Limb (tissue), 2 donors: ENCODE results near the gene TCAP.
"Not testable (repeated sequence)": the region's sequence is repeated elsewhere in the genome, so short reads cannot be mapped to it uniquely, and the experiment has no call there.

ENCODE experiments used
- DNase-seq, 2 donors: peaks; one replicate each; pipeline ENCODE4 v3.0.0-alpha.2; 2016; ENCODE audit errors: extremely low spot score in 2 of 2

Gene TCAP

DNA sequence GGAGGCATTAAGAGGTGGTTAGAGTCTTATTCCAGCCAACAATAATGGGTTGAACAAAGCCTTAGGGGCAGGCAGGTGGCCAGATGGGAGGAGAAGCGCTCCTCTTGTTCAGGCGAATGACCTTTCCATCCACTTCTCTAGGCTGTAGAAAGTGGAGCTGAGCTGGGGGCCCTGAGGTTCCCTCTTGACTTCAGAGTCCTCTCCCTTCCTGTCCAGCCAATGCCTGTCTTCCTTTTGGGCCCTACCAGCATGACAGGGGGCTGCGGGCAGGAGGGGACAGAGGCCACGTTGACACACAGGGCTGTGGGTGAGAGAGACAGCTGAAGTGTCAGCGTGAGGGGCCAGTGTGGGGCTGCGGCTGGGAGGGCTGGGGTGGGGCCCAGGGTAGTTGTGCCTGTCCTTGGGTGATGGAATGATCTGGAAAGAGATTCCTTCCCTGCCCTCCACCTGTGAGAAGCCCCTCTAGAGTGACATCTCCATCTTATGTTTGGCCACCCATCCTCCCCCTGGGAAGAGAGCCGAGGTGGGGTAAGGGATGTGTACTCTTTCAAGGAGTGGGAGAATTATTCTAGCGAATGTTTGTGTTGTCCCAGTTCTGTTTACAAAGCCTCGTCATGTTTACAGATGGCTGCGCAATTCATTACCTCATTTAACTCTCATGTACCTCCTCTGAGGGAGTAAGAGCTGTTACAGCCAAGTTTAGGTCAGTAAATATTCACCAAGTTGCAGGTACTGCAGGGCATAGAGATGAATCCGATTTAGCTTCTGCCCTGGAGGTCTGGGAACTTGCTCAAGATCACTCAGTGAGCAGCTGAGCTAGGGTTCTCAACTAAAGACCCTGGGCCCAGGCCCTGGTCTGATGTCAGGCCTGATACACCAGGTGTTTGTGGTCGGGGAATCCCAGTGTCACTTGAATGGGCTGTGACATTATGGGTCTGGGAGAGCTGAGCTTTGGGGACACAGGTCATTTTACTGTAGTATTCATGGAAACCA lies 38.0 kb downstream of the TCAP start:
- DNase-seq = no peak

DNA sequence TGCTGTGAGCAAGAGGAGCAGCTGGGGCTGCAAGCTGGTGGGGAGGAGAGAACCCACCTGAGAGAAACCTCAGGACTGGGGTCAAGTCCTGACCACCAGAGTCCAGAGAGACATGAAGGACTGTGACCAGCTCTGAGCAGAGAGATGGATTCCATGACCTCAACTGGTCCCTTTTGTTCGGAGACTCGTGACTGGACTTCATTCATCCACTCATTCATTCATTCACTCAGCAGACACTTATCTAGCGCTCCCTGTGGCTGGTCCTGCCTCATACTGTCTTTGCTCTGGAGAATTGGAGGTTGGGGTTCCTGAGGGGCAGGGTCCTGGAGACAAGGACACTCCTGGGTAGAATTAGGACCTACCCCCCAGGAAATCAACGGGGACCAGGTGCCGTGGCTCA lies 38.8 kb downstream of the TCAP start:
- DNase-seq = no peak

DNA sequence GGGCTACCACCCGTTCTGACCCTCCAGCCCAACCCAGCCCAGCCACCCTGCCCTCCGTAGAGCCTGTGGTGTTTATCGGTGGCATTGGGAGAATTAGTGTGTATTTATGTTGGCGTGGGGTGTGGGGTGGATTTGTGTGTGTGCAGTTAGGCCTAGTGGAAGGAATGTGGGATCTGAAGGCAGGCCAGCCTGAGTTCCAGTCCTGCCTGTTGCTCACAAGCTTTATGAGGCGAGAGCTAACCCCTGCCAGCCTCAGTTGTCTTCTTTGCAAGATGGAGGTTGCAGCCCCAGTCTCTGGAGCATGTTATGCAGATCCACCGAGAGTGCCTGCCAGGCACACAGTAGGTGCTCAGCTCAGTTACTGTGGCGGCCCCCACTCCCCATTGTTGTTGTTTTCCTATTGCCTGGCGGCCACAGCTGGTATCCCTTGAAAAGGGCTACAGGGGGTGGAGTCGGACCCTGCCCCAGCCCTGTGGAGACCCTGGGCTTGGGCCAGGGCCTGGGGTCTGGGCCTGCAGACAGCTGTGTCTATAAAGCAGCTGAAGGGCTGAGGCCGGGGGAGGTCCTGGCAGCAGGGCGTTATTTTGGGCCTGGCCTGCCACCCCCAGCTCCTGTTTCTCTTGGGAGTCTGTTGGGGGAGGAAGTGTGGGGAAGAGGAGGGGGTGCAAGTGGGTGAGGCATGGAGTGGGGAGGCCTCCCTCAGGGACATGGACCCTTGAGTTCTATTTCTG lies 39.8 kb downstream of the TCAP start:
- DNase-seq = peak in 1 of 2 donors; percentile 53

DNA sequence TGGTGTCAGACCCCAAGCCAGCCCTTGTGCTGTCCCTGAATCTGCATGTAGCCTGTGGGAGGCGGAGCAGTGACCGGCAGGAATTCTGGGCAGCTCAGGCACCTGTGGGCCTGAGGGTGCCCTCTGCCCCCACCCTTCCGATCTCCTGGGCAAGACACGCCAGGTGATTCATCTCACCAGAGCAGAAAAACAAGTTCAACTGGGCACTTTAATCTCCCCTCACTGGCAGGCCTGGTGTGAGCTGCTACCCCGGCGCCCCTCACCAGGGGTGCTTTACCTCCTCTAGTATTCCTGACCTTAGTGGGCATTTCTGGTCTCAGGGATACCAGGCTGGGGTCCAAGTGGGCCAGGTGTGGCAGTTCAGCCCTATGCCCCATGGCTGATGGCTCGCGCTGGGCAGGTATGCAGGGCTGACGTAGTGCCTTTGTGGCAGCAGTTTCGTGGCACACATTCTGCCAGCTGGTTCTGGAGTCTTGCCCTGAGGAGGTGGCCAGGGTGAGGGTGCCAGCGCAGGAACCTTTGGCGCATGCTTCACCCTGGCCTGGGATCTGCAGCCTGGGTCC lies 40.7 kb downstream of the TCAP start:
- no peak for DNase-seq

DNA sequence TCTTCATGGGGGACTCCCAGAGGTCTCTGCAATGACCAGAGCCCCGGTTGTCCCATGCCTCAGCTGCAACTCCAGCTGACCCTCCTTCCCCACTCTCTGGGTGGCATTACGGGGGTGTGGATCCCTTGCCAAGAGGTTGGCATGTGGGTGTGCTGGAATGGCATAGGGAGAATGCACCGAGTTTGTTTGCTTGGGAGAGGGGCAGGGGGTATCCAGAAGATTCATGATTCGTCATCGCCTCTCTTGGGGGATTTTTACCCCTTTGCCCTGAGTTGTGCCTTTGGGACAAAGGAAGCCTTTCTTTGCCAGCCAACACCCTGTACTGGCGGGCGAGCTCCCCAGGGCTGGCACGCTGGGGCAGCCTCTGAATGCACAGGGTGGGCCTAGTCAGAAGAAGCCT lies 41.2 kb downstream of the TCAP start:
- DNase-seq = no peak

DNA sequence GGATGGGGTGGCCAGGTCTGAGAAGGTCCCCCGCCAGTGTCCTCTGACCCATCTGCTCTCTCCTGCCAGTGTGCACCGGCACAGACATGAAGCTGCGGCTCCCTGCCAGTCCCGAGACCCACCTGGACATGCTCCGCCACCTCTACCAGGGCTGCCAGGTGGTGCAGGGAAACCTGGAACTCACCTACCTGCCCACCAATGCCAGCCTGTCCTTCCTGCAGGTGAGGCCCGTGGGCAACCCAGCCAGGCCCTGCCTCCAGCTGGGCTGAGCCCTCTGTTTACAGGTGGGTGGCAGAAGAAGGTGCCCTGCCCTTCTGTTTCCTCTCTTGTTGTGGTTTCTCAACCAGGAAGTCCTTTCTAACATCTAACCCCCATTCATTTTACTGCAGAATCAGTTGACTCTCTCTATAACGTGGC lies 41.8 kb downstream of the TCAP start:
- no peak for DNase-seq

DNA sequence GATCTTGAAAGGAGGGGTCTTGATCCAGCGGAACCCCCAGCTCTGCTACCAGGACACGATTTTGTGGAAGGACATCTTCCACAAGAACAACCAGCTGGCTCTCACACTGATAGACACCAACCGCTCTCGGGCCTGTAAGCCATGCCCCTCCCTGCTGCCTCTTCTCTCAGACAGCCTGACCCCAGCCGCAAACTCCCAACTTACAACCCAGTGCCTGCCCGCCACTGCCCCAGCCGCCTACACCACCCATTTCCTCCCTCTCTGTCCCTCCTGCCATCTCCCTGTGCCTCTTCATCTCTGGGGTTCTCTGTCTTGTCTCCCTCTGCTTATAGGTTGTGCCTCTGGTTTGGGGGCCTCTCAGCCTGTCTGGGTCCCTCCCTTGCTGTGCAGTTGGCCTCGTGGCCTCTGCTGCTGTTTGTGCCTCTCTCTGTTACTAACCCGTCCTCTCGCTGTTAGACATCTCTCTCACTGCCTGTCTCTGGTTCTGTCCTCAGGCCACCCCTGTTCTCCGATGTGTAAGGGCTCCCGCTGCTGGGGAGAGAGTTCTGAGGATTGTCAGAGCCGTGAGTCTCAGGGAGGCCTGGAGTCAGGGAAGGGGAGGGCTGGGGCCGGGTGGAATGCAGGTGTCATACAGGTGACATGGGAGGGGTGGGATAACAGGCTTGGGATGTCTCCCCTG lies 44.3 kb downstream of the TCAP start:
- no peak for DNase-seq

DNA sequence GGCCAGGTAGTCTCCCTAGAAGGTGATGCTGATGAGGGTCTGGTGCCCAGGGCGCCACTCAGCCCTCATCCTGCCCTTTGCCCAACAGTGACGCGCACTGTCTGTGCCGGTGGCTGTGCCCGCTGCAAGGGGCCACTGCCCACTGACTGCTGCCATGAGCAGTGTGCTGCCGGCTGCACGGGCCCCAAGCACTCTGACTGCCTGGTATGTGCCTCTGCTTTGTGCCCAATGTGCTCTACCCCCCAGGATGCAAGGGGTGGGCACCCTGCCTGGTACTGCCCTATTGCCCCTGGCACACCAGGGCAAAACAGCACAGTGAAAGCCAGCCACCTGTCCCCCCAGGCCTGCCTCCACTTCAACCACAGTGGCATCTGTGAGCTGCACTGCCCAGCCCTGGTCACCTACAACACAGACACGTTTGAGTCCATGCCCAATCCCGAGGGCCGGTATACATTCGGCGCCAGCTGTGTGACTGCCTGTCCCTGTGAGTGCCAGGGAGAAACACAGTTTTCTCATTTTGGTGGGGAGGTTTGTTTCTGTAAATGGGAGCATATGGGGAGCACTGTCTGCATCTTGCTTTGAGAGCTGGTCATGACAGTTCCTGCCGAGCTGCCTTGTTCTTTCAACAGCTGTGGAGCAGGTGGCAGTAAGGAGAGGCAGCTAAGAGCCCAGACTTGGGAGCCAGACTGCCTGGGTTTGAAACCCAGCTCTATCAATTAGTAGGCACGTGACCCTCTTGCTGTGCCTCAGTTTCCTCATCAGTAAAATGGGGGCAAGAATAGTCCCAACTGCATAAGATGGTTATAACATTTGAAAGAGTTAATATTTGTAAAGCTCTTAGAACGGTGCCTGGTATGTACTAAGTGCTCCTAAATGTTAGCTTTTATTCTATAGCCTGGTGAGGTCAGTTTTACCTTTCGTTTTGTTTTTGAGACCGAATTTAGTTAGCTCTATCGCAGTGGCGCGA lies 45.1 kb downstream of the TCAP start:
- no peak for DNase-seq

DNA sequence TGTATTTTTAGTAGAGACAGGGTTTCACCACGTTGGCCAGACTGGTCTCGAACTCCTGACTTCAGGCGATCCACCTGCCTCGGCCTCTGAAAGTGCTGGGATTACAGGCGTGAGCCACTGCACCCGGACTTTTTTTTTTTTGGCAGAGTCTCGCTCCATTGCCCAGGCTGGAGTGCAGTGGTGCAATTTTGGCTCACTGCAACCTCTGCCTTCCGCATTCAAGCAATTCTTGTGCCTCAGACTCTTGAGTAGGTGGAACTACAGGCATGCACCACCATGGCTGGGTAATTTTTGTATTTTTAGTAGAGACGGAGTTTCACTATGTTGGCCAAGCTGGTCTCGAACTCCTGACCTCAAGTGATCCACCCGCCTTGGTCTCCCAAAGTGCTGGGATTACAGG lies 45.9 kb downstream of the TCAP start:
- not testable (repeated sequence) for DNase-seq

DNA sequence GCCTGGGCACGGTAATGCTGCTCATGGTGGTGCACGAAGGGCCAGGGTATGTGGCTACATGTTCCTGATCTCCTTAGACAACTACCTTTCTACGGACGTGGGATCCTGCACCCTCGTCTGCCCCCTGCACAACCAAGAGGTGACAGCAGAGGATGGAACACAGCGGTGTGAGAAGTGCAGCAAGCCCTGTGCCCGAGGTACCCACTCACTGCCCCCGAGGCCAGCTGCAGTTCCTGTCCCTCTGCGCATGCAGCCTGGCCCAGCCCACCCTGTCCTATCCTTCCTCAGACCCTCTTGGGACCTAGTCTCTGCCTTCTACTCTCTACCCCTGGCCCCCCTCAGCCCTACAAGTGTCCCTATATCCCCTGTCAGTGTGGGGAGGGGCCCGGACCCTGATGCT lies 46.7 kb downstream of the TCAP start:
- no peak for DNase-seq

DNA sequence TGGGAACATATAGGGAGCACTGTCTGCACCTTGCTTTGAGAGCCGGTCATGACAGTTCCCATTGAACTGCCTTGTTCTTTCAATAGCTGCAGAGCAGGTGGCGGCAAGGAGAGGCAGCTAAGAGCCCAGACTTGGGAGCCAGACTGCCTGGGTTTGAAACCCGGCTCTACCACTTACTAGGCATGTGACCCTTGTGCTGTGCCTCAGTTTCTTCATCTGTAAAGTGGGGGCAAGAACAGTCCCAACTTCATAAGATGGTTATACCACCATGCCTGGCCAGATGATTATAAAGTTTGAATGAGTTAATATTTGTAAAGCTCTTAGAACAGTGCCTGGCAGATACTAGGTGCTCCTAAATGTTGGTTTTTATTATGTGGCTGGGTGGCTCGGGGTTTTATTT lies 49.1 kb downstream of the TCAP start:
- DNase-seq = no peak

DNA sequence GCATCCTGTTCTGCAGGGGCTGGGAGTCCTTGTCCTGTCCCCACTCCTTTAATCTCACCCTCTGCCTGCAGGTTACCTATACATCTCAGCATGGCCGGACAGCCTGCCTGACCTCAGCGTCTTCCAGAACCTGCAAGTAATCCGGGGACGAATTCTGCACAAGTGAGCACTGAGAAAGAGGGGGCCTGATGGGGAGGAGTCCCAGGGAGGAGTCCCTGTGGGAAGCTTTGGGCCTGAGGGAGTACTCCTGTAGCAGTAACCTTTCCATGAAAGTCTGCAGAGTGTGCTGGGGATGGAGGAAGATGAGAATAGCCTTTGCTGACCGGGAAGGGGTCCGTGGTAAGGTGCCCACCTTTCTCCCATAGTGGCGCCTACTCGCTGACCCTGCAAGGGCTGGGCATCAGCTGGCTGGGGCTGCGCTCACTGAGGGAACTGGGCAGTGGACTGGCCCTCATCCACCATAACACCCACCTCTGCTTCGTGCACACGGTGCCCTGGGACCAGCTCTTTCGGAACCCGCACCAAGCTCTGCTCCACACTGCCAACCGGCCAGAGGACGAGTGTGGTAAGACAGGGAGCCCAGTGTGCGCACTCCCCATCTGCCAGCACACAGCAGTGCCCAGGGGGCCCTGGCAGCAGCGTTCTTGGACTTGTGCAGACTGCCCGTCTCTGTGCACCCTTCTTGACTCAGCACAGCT lies 50.4 kb downstream of the TCAP start:
- no peak for DNase-seq
